Sigmoid colon (tissue), 3 donors: Measurements from ENCODE around the gene KIF19.

Experiments used
- CTCF ChIP-seq, 4 experiments: fragments of 450-650 bp in 3 of 4; fragments of 200-600 bp in 1 of 4; IDR thresholded peaks; one replicate each; pipeline ENCODE4 v1.5.1; 2016 to 2019; ENCODE audit warnings: antibody characterized with exemption in 4 of 4, mild to moderate bottlenecking in 3 of 4, moderate library complexity in 2 of 4
- POLR2A ChIP-seq, 2 donors: fragments of 450-650 bp; IDR thresholded peaks; one replicate each; pipeline ENCODE4 v1.6.1; 2016; ENCODE audit warnings: antibody characterized with exemption in 2 of 2, mild to moderate bottlenecking in 2 of 2, moderate library complexity in 2 of 2

GRCh38 chr17:74357466-74357809 is 31.4 kb downstream of the KIF19 start:
- TF ChIP-seq CTCF (IDR thresholded peaks at IDR 0.05) (no peak), POLR2A (IDR thresholded peaks at IDR 0.05) (no peak)
